GM12873 (cell line): ENCODE data around the gene WWP2.

ENCODE experiments used
- CTCF ChIP-seq: IDR thresholded peaks from 2 replicates; pipeline ENCODE4 v1.5.1; 2012; ENCODE audit warnings: low read depth, mild to moderate bottlenecking, moderate library complexity, low read length, control low read depth; ENCODE audit not compliant: insufficient read depth; ENCODE audit errors: missing control alignments

The WWP2 gene

DNA sequence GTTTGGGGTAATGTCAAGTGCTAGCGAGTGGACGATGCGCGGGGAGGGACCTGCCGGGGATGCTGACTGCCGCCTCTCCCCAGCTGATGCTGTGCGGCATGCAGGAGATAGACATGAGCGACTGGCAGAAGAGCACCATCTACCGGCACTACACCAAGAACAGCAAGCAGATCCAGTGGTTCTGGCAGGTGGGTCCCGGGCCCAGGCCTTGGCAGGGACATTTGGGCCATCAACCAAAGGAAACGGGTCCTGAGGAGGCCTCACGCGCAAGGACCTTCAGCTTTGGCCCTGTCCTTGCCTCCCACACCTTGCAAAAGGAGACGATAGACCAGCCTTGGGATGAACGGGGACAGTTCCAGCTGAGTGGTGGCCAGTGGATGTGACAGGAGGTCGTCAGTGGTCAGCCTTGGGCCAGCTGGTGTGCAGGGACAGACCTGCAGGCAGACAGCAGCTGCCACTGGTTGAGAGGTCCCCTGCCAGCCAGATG lies 175.4 kb downstream of the WWP2 start:
- TF ChIP-seq CTCF = no peak

GRCh38 chr16:69938981-69939820 lies 177.1 kb downstream of the WWP2 start:
- no peak for TF ChIP-seq CTCF

GRCh38 chr16:69939821-69940585 lies 177.9 kb downstream of the WWP2 start:
- TF ChIP-seq CTCF = no peak

DNA sequence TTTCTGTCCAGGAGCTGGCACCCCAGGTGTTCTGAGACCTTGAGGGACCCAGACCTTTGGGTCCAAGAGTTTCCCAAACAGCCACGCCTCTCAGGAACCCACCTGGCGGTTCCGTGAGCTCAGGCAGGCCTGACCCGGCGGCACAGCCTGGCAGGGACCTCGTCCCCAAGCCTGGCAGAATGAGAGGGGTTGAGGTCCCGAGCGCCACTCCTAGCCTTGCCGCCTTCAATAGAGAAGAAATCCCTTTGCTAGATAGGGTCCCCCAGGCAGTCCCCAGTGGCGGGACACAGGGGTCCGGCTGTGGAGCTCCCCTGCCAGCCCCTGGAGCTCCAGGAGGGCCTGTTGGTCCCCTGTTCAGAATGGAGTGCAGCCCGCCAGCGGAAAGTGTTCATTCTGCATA lies 178.5 kb downstream of the WWP2 start:
- TF ChIP-seq CTCF = no peak

- no peak for TF ChIP-seq CTCF
Observed at GRCh38 chr16:69941251-69942098, 179.3 kb downstream of the WWP2 start.

GRCh38 chr16:69942099-69942491 lies 180.0 kb downstream of the WWP2 start:
- TF ChIP-seq CTCF = no peak

GRCh38 chr16:69942627-69943170 lies 180.6 kb downstream of the WWP2 start:
- TF ChIP-seq CTCF = no peak
